Naive thymus-derived CD4-positive, alpha-beta T cell (primary cell): ENCODE measurements around the gene PTPRN2. TPM values are rescaled to one million over a fixed set of nuclear protein-coding genes. Genes with fewer than 3 reads are reported as not detected.

Experiments
- ATAC-seq: fragments of 150-1000 bp; cut with Tn5 transposase; 2 replicates; pipeline ENCODE4 v1.10.0; 2021; ENCODE audit warnings: mild to moderate bottlenecking, moderate library complexity
- CTCF ChIA-PET: fragments of 350-600 bp; sonication (Branson Sonifier 250); formaldehyde crosslinking; loops from one replicate; lab custom pipeline; 2021; ENCODE audit warnings: antibody characterized with exemption; lab: Charles Lee
- POLR2A ChIA-PET: fragments of 350-600 bp; sonication (Branson Sonifier 250); formaldehyde crosslinking; loops from one replicate; lab custom pipeline; 2021; ENCODE audit warnings: antibody characterized with exemption, inconsistent platforms; lab: Charles Lee
- DNase-seq, 9 donors: peaks; one replicate each; pipeline versions ENCODE4 v3.0.0 to v3.0.0-alpha.2; 2020 to 2022; ENCODE audit warnings: mixed read lengths in 1 of 9
- H3K27ac ChIP-seq: one replicate; pipeline ENCODE4 v1.7.0; 2013; ENCODE audit warnings: mild to moderate bottlenecking, low read depth, low read length, moderate library complexity
- H3K27me3 ChIP-seq, 2 donors: one replicate each; pipeline ENCODE4 v1.7.0; 2013; ENCODE audit warnings: low read length in 2 of 2, mild to moderate bottlenecking in 2 of 2, moderate library complexity in 2 of 2; ENCODE audit not compliant: control insufficient read depth in 2 of 2, insufficient read depth in 2 of 2
- H3K36me3 ChIP-seq, 3 experiments: 1 replicate in 2 of 3; 2 replicates in 1 of 3; pipeline ENCODE4 v1.7.0; 2013; ENCODE audit warnings: low read length in 3 of 3, mild to moderate bottlenecking in 3 of 3, moderate library complexity in 1 of 3; ENCODE audit not compliant: insufficient read depth in 3 of 3, control insufficient read depth in 2 of 3
- H3K4me1 ChIP-seq, 2 donors: one replicate each; pipeline ENCODE4 v1.7.0; 2013; ENCODE audit warnings: low read length in 2 of 2, mild to moderate bottlenecking in 2 of 2, moderate library complexity in 1 of 2; ENCODE audit not compliant: control insufficient read depth in 2 of 2, insufficient read depth in 2 of 2
- H3K4me3 ChIP-seq: 2 replicates; pipeline ENCODE4 v1.7.0; 2013; ENCODE audit warnings: mild to moderate bottlenecking, low read length
- H3K9me3 ChIP-seq, 3 experiments: 1 replicate in 2 of 3; 2 replicates in 1 of 3; pipeline ENCODE4 v1.7.0; 2013; ENCODE audit warnings: low read length in 3 of 3; ENCODE audit not compliant: control insufficient read depth in 2 of 3
- H3K27ac Mint-ChIP-seq, 9 donors: one replicate each; pipeline ENCODE4 v1.8.0; 2020 to 2022; ENCODE audit warnings: mixed read lengths in 9 of 9, mild to moderate bottlenecking in 8 of 9, moderate library complexity in 5 of 9, inconsistent platforms in 2 of 9
- H3K27me3 Mint-ChIP-seq, 5 donors: one replicate each; pipeline ENCODE4 v1.8.0; 2021 to 2022; ENCODE audit warnings: mixed read lengths in 5 of 5, mild to moderate bottlenecking in 1 of 5
- H3K36me3 Mint-ChIP-seq, 5 donors: one replicate each; pipeline ENCODE4 v1.8.0; 2020 to 2022; ENCODE audit warnings: mixed read lengths in 5 of 5, mild to moderate bottlenecking in 3 of 5, inconsistent platforms in 1 of 5
- H3K4me1 Mint-ChIP-seq, 7 donors: one replicate each; pipeline ENCODE4 v1.8.0; 2020 to 2022; ENCODE audit warnings: mixed read lengths in 7 of 7, mild to moderate bottlenecking in 3 of 7, inconsistent platforms in 1 of 7
- H3K4me3 Mint-ChIP-seq, 10 donors: one replicate each; pipeline ENCODE4 v1.8.0; 2020 to 2022; ENCODE audit warnings: mild to moderate bottlenecking in 10 of 10, mixed read lengths in 10 of 10, moderate library complexity in 6 of 10, inconsistent platforms in 2 of 10
- H3K9me3 Mint-ChIP-seq, 11 donors: one replicate each; pipeline ENCODE4 v1.8.0; 2020 to 2022; ENCODE audit warnings: mixed read lengths in 11 of 11, mild to moderate bottlenecking in 4 of 11, inconsistent platforms in 1 of 11, moderate library complexity in 1 of 11
- intact Hi-C, 2 donors: fragments of 100-400 bp; cut with micrococcal nuclease; formaldehyde crosslinking; loops; one replicate each; pipeline ENCODE4 v1.15.1; 2023
- polyA plus RNA-seq, 2 donors: library from polyadenylated mRNA; unstranded; fragments of 300-500 nt; fragmentation: Illumina TruSeq; gene quantifications; one replicate each; pipeline ENCODE4 v1.2.3, GENCODE V29; 2021
- total RNA-seq, 6 experiments: library from RNA in 5 of 6; stranded (reverse) in 5 of 6; gene quantifications; 1 replicate in 5 of 6; 2 replicates in 1 of 6; pipeline ENCODE4 v1.2.3 and lab custom pipeline; 2021 to 2026

Gene PTPRN2
- total and polyA plus RNA-seq, 7 experiments from 2014 or later: 0.58 to 2.3 (median 1.4) TPM

DNA sequence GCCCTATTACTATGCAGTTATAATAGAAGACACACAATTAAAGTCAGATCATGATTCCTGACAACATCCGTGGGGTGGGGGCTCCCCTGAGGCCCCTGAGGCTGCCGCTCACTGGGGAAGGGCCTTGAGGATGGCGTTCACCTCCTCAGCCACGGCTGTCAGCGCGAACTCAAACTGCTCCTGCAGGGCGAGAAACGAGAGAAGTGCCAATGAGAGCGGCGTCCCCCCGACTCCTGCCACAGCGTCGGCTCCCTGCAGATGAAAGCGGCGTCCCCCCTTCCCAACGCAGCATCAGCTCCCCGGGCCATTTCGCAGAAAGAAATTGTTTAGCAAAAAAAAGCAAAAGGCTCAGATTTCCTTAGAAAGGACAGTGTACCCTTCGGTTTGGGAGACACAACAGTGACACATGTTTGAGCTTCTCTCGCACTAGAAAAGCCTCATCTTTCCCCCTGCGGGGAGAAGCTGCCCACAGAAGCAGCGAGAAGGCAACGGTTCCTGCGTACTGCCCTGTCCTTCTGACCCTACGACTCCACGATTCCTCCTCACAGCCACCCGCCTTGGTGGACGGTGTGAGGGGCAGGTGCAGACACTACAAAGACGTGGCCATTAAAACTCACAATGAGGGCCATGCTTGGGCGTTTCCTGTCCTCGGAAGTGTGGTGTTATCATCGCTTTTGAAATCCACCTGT is 1046.9 kb downstream of the PTPRN2 start:
- Mint-ChIP-seq H3K4me1 (peaks cover 0 to 16% (median 5%) of the 10 kb centered on the region in 7 donors), H3K36me3 (peaks cover 0 to 9% (median 0%) of the 10 kb centered on the region in 5 donors), H3K27ac (no peak overlapping the region), H3K27me3 (peaks cover 0 to 5% (median 0%) of the 10 kb centered on the region in 5 donors), H3K4me3 (no peak overlapping the region), H3K9me3 (peaks cover 0 to 2% (median 0%) of the 10 kb centered on the region in 11 donors)
- intact Hi-C loops: no loop called here
- Histone ChIP-seq H3K27ac (no peak overlapping the region), H3K27me3 (no peaks in the 10 kb centered on the region), H3K4me1 (no peaks in the 10 kb centered on the region), H3K9me3 (no peaks in the 10 kb centered on the region), H3K36me3 (no peaks in the 10 kb centered on the region), H3K4me3 (no peak overlapping the region)
- CTCF ChIA-PET: no interaction called here
- DNase-seq (no peak), ATAC-seq (no peak)
- POLR2A ChIA-PET: no interaction called here

DNA sequence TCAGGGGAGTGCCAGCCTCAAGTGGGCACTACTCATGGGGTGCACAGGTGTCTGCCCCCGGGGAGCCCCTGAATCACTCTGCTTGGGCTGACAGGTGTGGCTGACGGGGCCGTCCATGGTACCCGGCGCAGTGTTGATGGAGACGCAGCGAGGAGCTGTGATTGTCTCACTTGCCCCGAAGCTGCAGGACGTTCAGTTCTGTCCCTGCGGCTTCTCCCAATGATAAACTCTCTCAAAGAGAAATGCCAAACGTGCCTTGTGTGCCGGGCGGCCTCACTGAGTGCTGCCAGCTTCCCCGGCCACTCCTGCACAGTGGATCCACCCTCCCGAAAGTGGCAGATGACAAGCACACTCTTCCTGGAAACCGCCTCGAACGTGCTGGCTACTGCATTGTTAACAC is 1047.6 kb downstream of the PTPRN2 start:
- POLR2A ChIA-PET: no interaction called here
- intact Hi-C loops: no loop called here
- Histone ChIP-seq H3K4me3 (no peak overlapping the region), H3K9me3 (no peaks in the 10 kb centered on the region), H3K36me3 (no peaks in the 10 kb centered on the region), H3K27me3 (no peaks in the 10 kb centered on the region), H3K4me1 (no peaks in the 10 kb centered on the region), H3K27ac (no peak overlapping the region)
- DNase-seq: no peak
- Mint-ChIP-seq H3K9me3 (peaks cover 0 to 2% (median 0%) of the 10 kb centered on the region in 11 donors), H3K4me3 (no peak overlapping the region), H3K4me1 (peaks cover 0 to 13% (median 5%) of the 10 kb centered on the region in 7 donors), H3K27ac (no peak overlapping the region), H3K27me3 (peaks cover 0 to 7% (median 0%) of the 10 kb centered on the region in 5 donors), H3K36me3 (peaks cover 0 to 7% (median 0%) of the 10 kb centered on the region in 5 donors)
- no peak for ATAC-seq
- CTCF ChIA-PET: no interaction called here

DNA sequence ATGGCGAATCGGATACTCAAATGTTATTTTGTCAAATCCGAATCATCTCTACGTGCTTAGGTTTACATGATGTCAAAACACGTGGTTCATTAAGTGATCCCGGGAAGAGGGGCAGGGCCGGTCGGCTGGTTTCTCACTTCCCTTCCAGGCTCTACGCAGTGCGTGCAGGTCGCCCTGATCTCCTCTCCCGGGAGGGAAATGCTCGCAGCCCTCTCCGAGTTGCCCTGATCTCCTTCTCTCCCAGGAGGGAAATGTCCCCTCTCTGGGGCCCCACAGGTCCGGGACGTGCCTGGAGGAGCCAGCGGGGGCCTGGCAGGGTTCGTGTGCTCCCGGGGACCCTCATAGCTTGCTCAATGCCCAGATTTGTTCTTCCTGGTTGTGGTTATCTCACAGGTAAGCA is 1048.1 kb downstream of the PTPRN2 start:
- Histone ChIP-seq H3K27ac (no peak overlapping the region), H3K9me3 (no peaks in the 10 kb centered on the region), H3K4me1 (no peaks in the 10 kb centered on the region), H3K27me3 (no peaks in the 10 kb centered on the region), H3K4me3 (no peak overlapping the region), H3K36me3 (no peaks in the 10 kb centered on the region)
- POLR2A ChIA-PET: no interaction called here
- CTCF ChIA-PET: no interaction called here
- Mint-ChIP-seq H3K4me3 (no peak overlapping the region), H3K27me3 (peaks cover 0 to 7% (median 0%) of the 10 kb centered on the region in 5 donors), H3K9me3 (peaks cover 0 to under 1% (median 0%) of the 10 kb centered on the region in 11 donors), H3K4me1 (peaks cover 0 to 9% (median 3%) of the 10 kb centered on the region in 7 donors), H3K36me3 (peaks cover 0 to 4% (median 0%) of the 10 kb centered on the region in 5 donors), H3K27ac (no peak overlapping the region)
- intact Hi-C loops: no loop called here
- no peak for DNase-seq
- no peak for ATAC-seq

DNA sequence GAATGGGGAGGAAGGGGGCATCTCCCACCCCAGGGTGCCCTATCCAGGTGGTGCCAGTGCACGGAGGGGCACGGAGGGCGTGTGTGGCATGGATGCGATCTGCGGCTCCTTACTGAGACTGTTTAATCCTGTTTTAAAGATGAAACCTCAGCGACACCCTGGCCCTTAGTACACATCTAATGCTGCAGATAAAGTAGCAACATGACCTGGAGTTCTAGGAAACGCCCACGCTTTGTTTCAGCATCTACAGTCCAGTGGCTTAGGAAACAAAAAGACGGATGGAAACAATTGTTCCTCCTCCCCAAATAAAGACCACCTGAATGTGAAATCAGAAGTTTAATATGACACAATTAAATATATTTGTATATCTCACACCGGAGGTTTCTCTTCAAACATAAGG is 1048.9 kb downstream of the PTPRN2 start:
- H3K4me3 Mint-ChIP-seq: no peak overlapping the region
- H3K4me1 Mint-ChIP-seq: peaks cover 0 to 3% (median 0%) of the 10 kb centered on the region in 7 donors
- H3K9me3 Mint-ChIP-seq: peaks cover 0 to 6% (median 0%) of the 10 kb centered on the region in 11 donors
- intact Hi-C loops: no loop called here
- H3K36me3 Mint-ChIP-seq: peaks cover 0 to 4% (median 0%) of the 10 kb centered on the region in 5 donors
- no peak overlapping the region for H3K4me3 ChIP-seq
- H3K27ac ChIP-seq: no peak overlapping the region
- peaks cover 0 to 9% (median 0%) of the 10 kb centered on the region in 5 donors for H3K27me3 Mint-ChIP-seq
- ChIA-PET POLR2A (no interaction called here), CTCF (no interaction called here)
- H3K36me3 ChIP-seq: no peaks in the 10 kb centered on the region
- H3K4me1 ChIP-seq: no peaks in the 10 kb centered on the region
- ATAC-seq (no peak), DNase-seq (no peak)
- no peaks in the 10 kb centered on the region for H3K27me3 ChIP-seq
- no peaks in the 10 kb centered on the region for H3K9me3 ChIP-seq
- H3K27ac Mint-ChIP-seq: no peak overlapping the region

DNA sequence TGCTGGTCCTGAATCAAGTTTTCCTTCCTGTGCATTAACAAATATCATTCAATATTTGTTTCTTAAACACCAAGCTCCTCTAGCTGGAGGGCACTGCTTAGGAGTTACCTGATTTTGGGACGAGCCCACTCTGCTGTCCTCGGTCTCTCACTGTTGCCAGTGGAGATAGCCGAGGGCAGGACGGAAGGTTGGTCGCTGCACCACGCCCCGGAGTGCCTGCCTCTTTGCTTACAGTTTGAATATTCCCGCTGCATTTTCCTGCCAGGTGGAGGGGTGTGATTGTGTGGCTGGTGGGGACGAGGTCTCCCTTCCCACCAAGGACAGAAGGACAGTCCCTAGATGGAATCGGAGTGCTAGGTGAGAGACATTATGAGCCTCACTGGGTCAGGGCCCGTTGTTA is 1049.3 kb downstream of the PTPRN2 start:
- no peak overlapping the region for H3K27ac Mint-ChIP-seq
- H3K27me3 Mint-ChIP-seq: peaks cover 0 to 13% (median 0%) of the 10 kb centered on the region in 5 donors
- ChIA-PET CTCF (no interaction called here), POLR2A (no interaction called here)
- H3K9me3 Mint-ChIP-seq: peaks cover 0 to 10% (median 2%) of the 10 kb centered on the region in 11 donors
- H3K4me3 ChIP-seq: no peak overlapping the region
- DNase-seq (no peak), ATAC-seq (no peak)
- no peaks in the 10 kb centered on the region for H3K36me3 ChIP-seq
- H3K27me3 ChIP-seq: no peaks in the 10 kb centered on the region
- H3K9me3 ChIP-seq: no peaks in the 10 kb centered on the region
- intact Hi-C loops: no loop called here
- peaks cover 0 to 4% (median under 1%) of the 10 kb centered on the region in 5 donors for H3K36me3 Mint-ChIP-seq
- H3K4me3 Mint-ChIP-seq: no peak overlapping the region
- no peaks in the 10 kb centered on the region for H3K4me1 Mint-ChIP-seq
- no peak overlapping the region for H3K27ac ChIP-seq
- H3K4me1 ChIP-seq: no peaks in the 10 kb centered on the region

DNA sequence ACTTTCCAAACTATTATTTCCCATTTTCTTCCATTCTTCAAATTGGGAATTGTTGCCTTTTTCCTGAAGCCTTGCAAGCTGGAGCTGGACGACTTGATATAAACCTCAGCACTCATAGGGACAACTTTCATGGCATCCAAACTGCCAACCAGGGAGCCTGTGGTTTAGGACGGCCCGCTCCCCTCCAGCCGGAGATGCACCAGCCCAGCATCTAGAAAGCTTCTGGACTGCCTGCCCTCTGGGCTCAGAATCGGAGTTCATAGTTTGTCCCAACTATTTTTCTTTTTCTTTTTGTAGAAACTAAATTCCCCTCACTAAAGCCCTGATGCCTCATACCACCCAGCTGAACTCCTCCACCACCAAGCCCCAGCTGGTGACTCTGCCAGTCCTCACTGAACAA is 1050.6 kb downstream of the PTPRN2 start:
- Histone ChIP-seq H3K4me3 (no peak overlapping the region), H3K9me3 (no peaks in the 10 kb centered on the region), H3K4me1 (no peaks in the 10 kb centered on the region), H3K27ac (no peak overlapping the region), H3K36me3 (no peaks in the 10 kb centered on the region), H3K27me3 (no peaks in the 10 kb centered on the region)
- H3K36me3 Mint-ChIP-seq: peaks cover 3 to 12% (median 4%) of the 10 kb centered on the region in 5 donors
- intact Hi-C loops: no loop called here
- peaks cover 0 to 22% (median 0%) of the 10 kb centered on the region in 5 donors for H3K27me3 Mint-ChIP-seq
- peaks cover 0 to 23% (median 11%) of the 10 kb centered on the region in 11 donors for H3K9me3 Mint-ChIP-seq
- DNase-seq (no peak), ATAC-seq (no peak)
- POLR2A ChIA-PET: no interaction called here
- CTCF ChIA-PET: no interaction called here
- no peak overlapping the region for H3K4me3 Mint-ChIP-seq
- H3K27ac Mint-ChIP-seq: no peak overlapping the region
- no peaks in the 10 kb centered on the region for H3K4me1 Mint-ChIP-seq

DNA sequence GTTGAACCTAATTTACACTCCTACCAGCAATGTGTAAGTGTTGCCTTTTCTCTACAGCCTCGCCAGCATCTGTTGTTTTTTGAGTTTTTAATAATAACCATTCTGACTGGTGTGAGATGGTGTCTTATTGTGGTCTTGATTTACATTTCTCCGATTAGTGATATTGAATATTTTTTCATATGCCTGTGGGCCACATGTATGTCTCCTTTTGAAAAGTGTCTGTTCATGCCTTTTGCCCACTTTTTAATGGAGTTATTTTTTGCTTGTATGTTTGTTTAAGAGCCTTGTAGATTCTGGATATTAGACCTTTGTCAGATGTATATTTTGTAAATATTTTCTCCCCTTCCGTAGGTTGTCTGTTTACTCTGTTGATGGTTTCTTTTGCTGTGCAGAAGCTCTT is 1055.6 kb downstream of the PTPRN2 start:
- H3K4me1 ChIP-seq: no peaks in the 10 kb centered on the region
- peaks cover 0 to 5% (median 0%) of the 10 kb centered on the region in 3 experiments for H3K9me3 ChIP-seq
- H3K4me1 Mint-ChIP-seq: no peaks in the 10 kb centered on the region
- no peaks in the 10 kb centered on the region for H3K36me3 ChIP-seq
- peaks cover 0 to 21% (median 0%) of the 10 kb centered on the region in 5 donors for H3K27me3 Mint-ChIP-seq
- CTCF ChIA-PET: no interaction called here
- H3K9me3 Mint-ChIP-seq: peaks cover 0 to 29% (median 16%) of the 10 kb centered on the region in 11 donors
- DNase-seq (no peak), ATAC-seq (no peak)
- POLR2A ChIA-PET: interaction anchor here (0.9 kb wide), 1 partner anchor 59 kb away, joined by 3 read pairs; no protein-coding TSS in a partner anchor
- H3K27ac ChIP-seq: no peak overlapping the region
- no peak overlapping the region for H3K4me3 ChIP-seq
- H3K36me3 Mint-ChIP-seq: peaks cover 0 to 16% (median 5%) of the 10 kb centered on the region in 5 donors
- no peaks in the 10 kb centered on the region for H3K27me3 ChIP-seq
- intact Hi-C loops: no loop called here
- H3K4me3 Mint-ChIP-seq: no peak overlapping the region
- no peak overlapping the region for H3K27ac Mint-ChIP-seq
